Measurements from ENCODE around the gene FBXW7. TPM values are rescaled to one million over a fixed set of nuclear protein-coding genes. Genes with fewer than 3 reads are reported as not detected.
A peak's percentile ranks its signal among the peaks of the same experiment; 100 is the strongest.

The FBXW7 gene
- total RNA-seq, 1 donor from 2014 or later, result 39.2 TPM

DNA sequence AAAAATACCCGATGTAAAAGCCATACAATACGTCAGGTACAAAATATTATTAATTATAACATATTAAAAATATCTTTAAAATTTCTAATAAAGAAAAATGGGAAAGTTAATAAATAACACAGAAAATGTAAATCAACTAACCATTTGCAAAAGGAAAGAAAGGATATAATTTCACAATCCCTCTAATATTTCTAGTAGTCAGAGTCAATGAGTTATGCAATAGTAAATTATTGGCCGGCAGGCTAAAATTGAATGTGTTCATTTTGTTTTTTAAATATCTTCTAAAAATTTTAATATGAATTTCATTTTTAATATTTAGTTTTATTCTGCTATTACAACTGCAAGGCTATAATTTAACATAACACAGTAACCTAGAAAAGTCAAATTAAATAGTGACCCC, 155.7 kb downstream of the FBXW7 start:
- no peak for DNase-seq (ENCODE audit: low read depth)

DNA sequence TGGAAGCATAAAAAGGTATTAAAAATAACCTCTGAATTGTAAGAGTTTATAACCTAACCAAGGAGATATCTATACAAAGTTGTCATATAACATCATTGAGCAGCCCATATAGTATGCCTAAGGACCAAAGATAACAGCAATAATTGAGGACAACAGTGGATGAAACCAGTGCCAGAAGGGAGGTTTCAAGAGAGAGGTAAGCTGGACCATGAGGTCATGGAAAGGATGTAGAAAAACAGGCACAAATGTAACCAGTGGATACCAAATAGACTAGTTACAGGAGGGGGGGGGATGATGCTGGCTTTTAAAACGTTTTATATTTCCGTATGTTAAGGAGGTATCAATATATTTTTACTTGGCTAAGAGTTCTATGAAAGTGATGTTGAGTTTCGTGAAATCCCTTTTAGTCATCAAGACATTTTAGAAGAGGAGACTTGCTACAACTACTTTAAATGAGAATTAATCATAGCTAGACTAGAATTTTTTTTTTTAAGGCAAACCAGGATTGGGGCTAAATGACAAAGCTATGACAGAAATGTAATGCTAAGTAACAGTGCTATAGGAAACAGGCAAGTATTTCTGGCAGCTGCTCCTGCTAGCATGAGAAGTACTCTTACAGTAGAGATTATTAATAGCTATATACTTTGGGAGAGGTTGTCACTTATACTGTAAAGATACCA, 161.1 kb downstream of the FBXW7 start:
- DNase-seq (ENCODE audit: low read depth), result no peak

DNA sequence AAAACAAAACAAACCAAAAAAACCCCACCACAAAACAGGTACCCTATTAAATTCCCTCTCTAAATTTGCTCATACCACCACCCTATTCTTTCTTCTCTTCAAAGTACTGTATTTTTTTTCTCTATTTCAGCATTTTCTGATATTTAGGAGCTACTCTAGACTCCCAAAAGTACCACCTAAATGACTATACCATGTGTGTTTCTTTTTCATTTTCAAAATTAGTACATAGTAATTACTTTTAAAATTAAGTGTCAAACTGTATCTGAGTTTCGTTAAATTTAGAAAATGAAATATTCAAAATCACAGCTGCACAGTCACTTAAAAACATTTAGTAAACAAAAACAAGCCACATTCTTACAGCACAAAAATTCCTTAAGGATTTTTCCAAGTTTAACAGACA, 161.7 kb downstream of the FBXW7 start:
- no peak for DNase-seq (ENCODE audit: low read depth)

DNA sequence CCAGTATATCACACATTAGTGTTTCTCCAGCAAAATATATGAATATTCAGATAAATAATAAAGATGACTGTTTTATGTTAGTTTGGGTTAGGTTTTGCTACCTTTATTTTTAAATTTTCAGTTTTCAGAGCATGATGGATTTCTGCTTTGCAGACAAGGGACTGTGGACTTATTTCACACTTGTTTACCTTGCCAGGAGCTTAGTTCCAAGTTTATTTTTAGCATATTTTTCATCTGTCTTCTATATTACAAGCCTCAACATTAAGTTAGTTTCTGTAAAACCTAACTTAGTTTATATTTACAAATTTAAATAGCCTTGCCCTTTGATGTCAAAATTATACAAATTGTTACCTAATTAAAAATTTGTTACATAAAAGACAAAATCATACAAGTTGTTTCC, 163.4 kb downstream of the FBXW7 start:
- no peak for DNase-seq (ENCODE audit: low read depth)

DNA sequence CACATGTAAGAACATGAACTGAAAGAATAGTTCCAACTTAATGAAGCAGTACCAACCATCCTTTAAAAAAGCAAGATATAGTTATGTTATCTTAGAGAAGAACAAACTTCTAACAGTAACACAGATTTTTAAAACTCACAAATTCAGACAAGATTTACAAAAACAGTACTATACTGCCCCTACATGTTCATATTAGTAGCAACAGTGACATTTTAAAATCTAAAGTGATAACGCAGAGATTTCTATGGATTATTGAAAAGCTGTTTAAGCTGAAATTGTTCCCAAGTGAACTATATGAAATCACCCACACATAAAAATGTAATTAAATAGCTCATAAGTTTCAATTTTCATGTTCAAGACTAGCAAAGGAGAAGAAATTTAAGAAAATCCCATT, 166.0 kb downstream of the FBXW7 start:
- DNase-seq (ENCODE audit: low read depth), result no peak

DNA sequence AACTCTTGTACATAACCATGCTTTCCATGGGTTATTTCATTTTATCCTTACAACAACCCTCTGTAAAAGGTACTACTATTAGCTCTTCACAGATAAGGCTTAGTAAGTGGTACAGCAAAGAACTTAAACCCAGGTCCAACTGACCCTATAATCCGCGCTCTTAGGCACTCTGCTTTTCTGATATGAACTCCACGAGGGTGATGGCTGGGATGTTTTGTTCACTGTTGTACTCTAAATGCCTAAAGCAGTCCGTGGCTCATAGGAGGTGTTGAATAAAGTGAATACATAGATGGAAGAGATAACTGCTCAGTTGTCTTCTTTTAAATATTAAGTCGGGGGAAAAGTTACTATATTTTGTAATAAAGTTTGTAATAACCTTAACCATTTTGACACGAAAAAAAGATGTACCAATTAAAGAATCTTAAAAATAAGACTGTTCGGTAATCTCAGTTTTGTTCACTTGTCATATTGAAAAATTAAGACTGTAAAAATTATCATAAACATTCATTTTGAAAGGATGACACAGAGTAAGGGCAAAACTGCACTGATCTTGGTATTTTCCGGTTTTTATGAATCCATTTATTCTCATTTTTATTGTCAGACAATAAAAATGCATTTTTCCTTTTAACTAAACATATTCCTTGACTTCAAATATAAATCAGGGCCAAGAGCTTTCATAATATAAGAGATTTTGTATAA, 166.5 kb downstream of the FBXW7 start:
- DNase-seq (ENCODE audit: low read depth), result no peak

DNA sequence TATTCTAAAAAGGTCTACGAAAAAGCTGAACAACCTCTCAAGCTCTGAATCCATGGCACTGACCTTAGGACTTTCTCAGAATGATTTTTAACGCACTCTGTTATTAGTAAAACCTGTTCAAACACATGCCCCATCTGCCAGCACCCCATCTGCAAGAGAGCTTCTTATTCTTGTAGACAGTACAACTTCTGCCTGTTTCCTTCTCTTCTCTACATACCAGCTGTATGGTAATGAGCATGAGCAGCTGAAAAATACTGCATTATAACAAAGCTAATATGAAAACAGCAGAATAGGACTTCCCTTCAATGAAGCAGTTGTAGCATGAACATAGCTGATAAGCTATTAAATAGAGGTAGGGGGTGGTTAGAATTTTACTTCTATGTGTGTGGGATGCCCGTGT, 167.9 kb downstream of the FBXW7 start:
- DNase-seq (ENCODE audit: low read depth), result no peak

DNA sequence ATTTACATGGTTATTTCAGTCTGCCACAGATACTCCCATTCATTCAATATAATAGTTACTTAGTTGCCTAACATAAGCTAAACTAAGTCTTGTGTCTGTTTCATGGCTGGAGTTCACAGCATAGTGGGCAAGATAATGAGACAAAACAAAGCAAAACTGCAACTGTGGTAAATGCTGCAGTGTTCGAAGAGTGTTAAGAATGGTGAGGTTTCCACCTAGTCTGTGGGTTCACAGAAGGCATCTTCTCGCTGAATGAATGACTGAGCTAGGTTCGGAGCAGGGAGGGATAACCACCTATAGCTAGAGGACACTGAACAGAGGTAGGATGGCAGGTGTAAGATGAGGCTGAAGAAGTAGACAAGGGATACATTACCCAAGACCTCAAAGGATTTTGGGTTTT, 171.0 kb downstream of the FBXW7 start:
- no peak for DNase-seq (ENCODE audit: low read depth)

DNA sequence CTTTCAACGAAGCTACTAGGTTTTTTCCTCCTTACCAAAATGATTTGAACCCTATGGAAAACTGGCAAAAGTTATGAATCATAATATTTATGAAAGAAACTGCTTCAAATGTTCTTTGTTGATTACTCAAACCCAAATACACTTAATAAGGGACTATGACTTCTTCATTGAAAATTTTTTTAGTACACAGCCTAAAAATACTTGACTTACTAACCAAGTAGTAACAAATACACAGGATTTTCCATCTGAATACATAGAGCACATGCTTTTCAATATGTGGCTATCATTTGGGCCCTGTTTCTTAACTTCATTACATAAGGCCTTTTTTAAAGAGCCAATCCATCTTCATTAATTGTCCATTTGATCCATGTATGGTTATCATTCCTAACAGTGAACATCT, 171.5 kb downstream of the FBXW7 start:
- no peak for DNase-seq (ENCODE audit: low read depth)

DNA sequence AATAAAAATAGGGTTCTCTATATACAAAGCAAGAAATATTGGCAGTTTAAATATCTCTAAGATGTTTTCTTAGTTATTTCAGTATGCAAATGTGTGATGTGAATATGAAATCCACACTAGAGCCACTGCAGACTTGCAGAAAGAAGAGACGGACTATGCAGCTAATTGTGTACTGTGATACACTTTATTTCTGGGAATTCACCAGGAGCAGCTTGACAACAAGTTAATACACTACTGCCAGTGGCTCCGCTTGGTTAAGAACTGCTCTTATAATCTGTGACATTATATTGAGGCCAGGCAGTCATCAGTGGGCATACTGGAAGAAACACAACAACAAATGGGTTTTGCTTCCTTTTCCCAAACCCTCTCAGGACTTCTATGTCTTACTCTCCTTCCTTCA, 172.0 kb downstream of the FBXW7 start:
- no peak for DNase-seq (ENCODE audit: low read depth)

DNA sequence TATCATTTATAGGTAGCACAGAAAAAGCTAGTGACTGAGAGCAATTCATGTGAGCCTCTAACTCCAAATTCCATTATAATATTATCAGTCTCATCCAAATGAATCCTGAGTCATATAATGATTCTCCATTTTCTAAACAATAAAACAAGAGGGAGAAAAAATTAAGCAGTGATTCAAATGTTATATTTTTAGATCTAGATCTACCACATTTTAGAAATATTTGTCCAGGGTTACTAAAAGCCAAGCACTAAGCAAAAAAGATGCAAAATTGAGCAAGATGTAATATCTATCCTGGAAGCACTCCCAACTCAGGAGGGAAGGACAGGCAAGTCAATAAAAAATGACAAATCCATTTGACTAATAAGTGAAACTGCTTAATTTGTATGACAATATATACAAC, 172.8 kb downstream of the FBXW7 start:
- peak; percentile 32 for DNase-seq (ENCODE audit: low read depth)

DNA sequence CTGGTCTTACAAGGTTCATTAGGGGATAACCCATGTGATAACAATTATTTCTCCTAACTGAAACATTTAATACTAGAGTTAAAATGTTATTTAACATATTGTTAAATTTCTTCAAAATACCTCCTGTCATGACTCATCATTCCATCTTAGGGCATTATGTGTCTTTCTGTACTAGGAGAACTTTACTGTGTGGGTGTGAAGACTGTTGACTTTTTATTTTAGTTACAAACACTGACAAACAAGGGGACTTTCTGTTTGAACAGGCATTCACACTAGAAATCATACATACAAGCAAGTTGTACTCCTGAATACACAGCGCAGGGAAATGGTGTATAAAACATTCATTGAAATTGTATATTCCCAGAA, 175.9 kb downstream of the FBXW7 start:
- DNase-seq (ENCODE audit: low read depth), result no peak

DNA sequence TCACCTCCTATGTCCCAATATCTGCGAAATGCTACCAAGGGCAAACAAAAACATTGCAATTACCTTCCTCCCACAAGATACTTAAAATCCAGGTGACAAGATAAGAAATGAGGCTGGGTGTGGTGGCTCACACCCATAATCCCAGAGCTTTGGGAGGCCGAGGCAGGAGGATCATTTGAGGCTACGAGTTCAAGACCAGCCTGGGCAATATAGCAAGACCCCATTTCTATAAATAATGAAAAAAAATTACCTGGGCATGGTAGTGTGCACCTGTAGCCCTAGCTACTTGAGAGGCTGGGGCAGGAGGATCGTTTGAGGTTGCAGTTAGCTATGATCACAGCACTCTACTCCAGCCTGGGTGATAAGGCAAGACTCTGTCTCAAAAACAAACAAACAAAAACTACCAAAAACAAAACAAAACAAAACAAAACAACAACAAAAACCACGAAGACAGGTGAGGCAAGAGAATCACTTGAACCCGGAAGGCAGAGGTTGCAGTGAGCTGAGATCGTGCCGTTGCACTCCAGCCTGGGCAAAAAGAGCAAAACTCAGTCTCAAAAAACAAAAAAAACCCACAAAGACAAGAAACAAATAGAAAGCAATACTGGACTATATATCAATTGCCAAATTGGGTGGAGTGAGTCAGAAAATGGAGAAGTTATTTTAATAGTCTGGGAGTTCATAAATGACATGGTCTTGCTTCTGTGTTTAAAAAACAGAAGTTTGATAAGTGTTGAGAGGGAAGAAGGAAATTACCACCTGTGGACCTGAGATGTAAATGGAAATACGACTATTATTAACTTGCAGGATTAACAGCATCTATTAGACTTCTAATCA, 176.5 kb downstream of the FBXW7 start:
- DNase-seq (ENCODE audit: low read depth), result no peak

DNA sequence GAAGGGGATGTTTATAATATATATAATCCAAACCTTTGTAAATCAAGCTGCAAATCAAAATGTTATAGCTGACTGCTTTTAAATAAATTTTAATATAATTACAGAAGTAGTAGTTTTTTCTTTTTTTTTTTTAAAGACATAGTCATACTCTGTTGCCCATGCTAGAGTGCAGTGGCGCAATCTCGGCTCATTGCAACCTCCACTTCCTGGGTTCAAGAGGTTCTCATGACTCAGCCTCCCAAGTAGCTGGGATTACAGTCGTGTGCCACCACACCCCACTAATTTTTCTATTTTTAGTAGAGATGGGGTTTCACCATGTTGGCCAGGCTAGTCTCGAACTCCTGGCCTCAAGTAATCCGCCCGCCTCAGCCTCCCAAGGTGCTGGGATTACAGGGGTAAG, 178.7 kb downstream of the FBXW7 start:
- no peak for DNase-seq (ENCODE audit: low read depth)

DNA sequence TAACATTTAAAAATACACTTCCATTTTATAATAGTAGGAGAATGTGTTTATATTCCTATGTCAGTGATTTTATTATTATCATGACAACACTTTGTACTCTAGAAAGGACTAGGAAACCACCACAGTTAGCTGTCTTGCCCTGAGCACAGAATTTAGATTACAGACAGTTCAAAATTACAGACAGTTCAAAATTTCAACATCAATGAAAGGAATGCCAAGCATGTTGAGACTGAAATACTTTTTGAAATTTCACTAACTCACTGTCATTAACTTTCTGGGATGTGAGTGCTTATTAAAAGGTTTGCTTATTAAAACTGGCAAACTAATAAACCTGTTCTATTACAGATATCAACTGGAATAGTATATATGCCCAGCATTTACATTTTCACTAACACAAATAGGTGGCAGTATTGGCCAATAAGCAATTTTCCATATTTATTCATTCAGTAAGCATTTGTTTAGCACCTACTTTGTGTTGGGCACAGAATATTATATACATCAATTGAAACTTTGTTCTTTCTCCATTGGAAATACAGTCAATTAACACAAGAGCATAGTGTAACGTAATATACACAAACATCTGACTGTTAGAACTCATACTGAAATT, 179.4 kb downstream of the FBXW7 start:
- DNase-seq (ENCODE audit: low read depth), result no peak

DNA sequence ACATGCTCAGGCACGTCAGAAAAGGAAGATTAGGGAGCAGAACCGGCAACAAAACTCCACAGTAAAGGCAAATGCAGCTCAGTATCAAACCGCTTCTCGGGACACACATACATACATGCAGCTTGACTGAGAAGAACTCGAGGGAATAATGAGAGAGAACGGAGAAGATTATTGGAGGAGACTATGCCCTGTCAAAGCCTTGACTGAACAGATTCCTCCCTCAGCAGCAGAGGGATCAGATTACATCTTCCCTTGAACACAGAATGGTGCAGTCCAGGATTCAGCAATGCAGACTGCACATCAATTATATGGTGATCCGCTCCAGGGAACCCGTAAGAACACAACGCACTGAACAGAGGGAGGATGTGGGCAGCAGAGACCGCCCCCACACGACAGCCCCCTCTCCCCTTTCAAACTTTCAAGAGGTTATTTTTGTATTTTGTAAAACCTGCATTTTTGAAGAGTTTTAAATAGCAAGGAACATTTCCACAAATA, 183.2 kb downstream of the FBXW7 start:
- DNase-seq (ENCODE audit: low read depth), result peak; percentile 94

DNA sequence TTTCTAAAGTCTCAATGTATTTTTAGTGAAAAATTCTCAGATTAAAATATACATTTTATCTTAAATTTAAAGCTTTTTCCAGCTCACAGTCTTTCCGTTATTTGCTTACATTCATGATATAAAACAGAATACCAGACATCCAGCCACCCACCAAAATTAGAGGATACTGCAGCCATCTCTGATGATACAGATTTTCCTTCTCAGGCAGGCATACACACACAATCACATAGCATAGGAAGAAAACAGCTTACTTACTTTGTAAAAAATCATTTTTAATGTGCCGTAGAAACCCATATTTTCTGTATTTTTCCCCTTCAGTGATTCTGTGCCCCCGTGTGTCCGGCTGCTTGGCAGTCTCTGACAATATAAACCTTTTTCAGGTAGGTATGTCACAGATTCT, 183.7 kb downstream of the FBXW7 start:
- DNase-seq (ENCODE audit: low read depth), result no peak

DNA sequence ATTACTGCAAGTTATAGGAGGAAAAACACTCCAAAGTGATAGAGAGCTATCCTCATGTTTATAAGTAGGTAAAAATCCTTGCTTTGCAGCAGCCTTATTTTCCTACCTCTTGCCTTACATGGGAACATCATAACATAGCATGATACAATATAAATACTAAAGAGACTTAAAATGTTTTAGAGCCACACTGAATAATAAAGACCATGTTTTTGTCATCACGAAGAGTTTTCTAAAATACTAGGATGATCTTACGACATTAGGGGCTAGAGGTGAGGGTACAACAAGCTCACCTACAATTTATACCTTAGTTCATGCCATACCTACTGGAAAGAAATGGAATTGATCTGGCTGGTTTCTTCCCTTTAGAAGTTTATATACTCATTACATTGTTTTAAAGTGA, 184.8 kb downstream of the FBXW7 start:
- DNase-seq (ENCODE audit: low read depth), result no peak

DNA sequence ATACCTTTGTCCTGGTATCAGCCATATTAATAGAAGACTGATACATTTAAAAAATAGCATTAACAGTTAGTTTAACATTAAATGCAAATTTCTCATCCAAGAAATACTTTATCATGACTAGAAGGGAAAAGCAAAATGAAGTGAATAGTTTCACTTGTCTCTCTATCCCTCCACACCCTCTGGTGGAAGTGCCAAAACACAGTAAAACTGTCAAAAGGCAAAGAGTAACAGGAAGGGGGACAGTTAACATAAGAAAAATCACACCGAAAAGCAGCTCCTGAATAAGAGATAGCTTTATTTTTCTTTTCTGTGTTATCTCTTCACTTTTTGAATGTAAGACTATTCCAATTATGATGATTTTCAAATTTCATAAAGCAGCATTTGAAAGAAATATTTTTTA, 187.2 kb downstream of the FBXW7 start:
- peak; percentile 42 for DNase-seq (ENCODE audit: low read depth)

DNA sequence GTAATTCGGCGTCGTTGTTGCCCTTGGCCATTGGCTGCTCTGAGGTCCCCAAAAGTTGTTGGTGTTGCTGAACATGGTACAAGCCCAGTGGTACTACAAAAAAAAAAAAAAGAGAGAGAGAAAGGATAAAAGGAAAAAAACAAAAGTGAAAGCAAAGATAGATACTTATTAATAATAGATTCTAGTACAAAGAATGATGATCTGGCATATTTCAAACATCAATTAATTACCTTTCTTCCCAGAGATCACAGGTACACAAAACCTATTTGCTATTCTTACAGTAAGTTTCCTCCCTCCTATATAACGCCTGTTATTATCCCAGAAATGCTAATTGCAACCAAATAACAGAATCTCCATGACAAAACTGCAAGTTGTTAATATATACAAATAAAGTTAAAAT, 188.9 kb downstream of the FBXW7 start:
- no peak for DNase-seq (ENCODE audit: low read depth)

DNA sequence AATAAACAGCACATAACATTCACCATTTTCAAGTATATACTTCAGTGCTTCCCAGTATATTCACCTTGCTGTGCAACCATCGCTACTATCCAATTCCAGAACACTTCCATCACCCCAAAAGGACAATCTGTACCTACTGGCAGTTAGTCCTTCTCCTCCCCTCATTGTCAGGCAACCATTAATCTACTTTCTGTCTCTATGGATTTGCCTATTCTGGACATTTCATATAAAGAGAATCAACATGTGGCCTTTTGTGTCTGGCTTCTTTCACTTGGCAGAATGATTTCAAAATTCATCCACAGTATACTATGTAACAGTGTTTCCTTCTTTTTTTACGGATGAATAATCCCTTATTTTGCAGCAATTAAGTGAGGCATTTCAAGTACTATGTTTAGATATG, 189.4 kb downstream of the FBXW7 start:
- DNase-seq (ENCODE audit: low read depth), result no peak

DNA sequence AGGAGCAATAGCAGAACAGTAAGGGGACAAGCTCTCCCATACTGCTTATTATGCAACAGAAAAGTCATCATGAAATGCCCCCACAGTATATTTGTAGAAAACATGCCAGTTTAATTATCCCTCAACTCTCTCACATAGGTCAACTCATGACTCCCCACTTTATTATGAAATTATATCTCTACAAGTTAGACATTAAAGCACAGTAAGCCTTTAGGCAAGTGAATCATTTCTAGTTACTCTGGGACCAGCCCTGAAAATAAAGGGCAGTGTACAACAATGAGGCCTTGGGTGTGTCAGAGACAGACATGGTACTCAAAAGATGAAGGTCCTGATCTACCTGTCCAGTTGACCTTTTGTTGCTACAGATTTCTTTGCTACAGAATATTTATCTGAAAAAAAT, 191.9 kb downstream of the FBXW7 start:
- DNase-seq (ENCODE audit: low read depth), result no peak
